HG03135 (cell line): ENCODE data around the gene CACNA1H.

Experiments
- ATAC-seq: cut with Tn5 transposase; IDR thresholded peaks from one replicate; pipeline ENCODE4 v1.9.1; 2021; ENCODE audit warnings: mild to moderate bottlenecking, moderate library complexity; ENCODE audit not compliant: unreplicated experiment

The CACNA1H gene

DNA sequence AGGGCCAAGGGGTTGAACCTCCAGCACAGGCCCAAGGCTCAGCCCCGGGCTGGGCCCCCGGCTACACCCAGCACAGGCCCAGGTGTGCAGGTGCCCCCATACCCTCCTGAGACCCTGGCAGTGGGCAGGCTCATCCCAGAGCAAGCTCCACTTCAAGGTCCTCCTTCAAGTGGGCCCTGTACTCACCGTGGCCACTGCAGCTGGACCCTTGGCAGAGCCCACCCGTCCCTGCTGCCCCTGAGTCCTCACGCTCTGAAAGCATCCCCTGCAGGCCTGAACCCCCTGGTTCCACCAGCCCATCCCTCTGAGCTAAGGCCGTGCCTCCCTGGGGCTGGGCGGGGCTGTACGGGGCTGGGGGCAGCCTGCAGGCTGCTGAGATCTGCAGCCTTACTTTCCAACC lies 11.2 kb upstream of the CACNA1H start:
- ATAC-seq = no peak

DNA sequence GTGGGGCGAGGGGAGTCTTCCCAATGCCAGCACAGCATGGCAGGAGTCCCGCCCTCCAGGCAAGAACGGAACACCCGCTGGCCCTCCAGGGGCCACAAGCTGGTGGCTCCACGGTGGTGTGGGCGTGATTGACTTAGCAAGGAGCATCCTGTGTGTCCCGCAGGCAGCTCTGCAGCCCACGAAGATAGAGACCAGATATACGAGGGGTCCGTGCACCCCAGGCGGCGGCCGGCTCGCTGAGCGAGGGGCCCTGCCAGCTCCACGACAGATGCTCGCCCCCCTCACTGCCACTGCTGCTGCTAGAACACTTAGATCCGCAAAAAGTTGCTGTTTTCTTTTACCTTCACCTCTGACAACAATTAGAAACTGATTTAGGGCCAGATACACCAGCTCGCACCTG lies 10.0 kb upstream of the CACNA1H start:
- ATAC-seq = no peak

DNA sequence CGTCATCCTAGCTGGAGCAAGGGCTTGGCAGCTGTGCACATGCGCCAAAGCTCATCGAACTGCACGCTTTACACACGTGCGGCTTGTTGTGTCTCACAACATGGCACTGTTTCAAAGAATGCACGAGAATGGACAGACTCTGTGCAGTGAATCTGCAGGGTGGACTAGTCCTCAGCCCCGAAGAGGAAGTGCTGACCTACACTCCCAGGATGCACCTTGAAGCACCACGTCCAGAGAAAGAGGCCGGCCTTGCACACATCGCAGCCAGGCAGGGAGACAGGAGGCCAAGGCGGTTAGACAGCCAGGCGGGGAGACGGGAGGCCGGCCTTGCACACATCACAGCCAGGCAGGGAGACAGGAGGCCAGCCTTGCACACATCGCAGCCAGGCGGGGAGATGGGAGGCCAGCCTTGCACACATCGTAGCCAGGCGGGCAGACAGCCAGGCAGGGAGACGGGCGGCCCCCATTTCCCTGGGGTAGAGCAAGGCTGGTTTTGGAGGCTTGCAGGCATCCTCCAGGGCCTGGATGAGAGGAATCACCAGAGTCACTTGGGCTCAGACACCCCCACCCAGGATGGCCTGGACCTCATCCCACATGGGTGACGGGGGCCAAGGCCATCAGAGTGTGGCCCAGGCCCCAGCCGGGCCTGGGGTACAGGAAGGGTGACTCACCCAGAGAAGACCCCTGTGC lies 9.0 kb upstream of the CACNA1H start:
- ATAC-seq = no peak

DNA sequence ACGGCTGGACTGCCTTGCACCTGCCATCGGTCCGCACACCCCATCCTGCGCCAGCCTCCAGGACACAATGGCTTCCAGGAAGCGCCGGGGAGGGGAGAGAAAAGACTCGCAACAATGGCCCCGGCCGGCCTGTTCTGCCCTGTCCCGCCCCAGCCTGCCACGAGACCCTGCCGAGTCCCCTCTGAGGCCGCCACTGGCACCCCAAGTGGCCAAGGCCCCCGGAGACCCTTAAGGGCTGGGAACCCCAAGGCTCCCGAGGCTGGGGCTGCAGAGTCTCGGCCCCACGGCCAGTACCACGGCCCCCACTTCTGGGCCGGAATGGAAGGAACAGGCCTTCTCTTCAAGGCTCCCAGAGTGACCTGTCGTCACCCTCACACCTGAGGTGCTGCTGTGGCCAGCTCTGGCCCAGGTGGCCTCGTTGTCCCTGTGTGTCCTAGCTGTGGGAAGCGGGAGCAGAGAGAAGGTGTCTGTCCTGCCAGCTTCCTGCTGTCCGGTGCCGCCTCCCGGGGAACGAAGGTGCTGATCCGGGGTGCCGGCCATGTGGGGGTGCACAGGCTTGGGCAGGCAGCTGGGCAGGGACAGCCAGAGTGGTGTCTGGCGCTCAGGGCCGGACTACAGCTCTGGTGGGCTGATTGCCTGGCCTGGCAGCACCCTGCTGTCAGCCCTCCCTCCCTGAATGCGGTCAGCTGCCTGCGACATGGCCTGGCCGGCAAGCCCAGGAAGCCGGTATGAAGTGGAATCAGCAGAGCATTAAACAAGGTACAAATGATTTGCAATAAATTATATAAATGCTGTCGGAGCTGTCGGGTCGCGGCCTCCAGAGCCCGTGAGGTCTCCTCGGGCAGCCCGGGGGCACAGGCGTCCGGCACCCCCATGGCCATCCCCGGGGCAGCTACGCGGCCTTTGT lies 8.2 kb upstream of the CACNA1H start:
- ATAC-seq = no peak

DNA sequence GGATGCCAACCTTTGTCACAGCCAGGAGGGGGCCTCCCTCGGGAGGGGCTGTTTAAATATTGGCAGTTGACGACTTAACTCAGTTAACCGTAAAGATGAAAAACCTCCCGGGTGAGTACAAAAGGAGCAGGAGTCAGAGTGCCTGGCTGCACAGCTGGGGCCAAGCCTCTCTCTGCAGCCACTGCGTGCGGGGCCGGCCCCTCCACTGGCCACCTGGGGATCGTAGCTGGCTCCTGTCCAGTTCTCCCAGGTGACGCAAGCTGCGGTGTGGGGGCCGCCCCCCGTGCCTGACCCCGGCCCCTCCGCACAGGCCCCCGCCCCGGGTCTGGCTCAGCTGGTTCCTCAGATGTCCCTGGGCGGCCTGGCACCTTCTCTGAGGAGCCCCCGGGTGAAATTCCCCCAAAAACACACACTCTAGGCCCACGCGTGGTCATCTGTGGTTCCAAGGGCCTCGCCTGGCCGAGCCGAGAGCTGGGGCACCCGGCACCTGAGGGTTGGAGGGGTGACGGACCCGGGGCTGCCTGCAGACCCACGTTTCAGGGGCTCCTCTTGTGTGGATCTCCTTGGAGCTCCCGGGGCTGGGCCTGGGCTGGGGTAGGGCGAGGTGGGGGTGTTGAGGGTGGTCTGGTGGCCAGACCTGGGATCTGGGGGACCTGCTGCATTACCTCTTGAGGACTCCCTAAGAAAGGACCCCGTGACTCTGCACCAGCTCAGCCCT lies 7.4 kb upstream of the CACNA1H start:
- no peak for ATAC-seq

DNA sequence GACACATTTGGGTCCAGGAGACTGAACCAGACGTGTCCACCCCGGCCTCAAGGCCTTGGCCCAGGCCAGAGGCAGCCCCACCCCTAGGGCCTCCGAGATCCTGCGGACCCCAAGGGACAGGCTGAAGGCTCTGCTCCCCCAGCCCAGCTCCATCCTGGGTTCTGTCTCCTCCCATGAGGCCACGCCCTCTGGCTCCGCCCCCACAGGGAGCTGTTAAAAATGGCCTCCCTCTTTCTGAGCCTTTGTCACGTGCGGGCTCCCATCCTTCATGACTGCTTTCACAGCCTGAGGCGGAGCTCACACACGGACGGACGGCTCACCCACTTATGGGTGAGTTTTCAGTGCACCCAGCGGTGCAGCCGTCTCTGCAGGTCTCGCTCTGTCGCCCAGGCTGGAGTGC lies 6.5 kb upstream of the CACNA1H start:
- ATAC-seq = no peak

DNA sequence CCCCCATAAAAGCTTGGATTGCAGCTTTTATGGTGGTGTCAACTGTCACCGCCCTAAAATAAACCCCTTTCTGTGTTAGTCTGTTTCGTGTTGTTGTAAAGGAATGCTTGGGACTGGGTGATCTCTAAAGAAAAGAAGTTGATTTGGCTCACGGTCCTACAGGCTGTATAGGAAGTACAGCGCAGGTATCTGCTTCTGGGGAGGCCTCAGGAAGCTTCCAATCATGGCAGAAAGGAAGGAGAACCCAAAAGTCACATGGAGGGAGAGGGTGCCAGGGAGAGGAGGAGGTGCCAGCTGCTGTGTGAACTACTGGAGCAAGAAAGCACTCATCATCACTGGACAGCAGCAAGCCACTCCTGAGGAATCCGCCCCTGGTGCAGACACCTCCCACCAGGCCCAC lies 5.9 kb upstream of the CACNA1H start:
- no peak for ATAC-seq

DNA sequence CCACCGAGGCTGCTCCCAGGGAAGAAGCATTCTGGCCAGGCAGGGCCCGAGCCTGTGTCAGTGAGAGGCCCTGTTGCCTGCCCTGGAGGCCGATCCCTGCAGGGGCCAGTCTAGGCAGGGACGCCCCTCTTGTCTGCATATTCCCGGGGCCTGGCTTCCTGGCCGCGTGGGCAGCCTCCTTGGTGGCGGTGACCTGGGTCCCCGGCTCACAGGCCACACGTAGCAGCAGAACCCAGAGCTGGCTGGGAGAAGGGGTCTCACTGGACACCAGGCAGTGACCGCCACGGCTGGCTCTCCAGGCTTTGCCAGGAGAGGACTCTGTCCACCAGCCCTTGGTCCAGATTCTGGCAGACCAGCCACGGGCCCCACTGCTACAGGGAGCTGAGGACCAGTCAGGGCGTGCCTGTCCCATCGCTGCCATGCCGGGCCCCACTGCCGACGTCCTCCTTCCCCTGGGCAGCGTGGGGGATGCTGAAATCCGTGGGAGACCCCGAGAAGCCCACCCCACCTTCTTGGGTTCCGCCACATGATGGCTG lies 3.7 kb upstream of the CACNA1H start:
- ATAC-seq = no peak

DNA sequence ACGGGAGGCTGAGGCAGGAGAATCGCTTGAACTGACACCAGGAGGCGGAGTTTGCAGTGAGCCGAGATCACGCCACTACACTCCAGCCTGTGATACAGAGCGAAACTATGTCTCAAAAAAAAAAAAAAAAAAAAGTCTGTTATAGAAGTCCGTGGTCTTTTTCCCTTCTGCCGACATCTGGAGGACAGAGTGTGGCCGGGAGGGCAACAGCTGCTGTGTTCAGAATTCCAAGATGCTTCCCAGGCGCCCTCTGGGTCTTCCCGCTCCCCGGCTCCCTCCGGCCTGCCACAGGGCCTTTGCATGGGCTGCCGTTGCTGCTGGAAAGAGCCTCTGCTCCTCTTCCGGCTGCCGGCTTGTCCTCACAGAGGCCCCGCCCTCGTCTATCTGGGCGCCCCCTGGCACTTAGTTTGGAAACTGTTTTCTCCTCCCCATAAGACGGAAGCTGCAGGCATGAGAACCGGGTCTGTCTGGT lies 2.4 kb upstream of the CACNA1H start:
- ATAC-seq = no peak

DNA sequence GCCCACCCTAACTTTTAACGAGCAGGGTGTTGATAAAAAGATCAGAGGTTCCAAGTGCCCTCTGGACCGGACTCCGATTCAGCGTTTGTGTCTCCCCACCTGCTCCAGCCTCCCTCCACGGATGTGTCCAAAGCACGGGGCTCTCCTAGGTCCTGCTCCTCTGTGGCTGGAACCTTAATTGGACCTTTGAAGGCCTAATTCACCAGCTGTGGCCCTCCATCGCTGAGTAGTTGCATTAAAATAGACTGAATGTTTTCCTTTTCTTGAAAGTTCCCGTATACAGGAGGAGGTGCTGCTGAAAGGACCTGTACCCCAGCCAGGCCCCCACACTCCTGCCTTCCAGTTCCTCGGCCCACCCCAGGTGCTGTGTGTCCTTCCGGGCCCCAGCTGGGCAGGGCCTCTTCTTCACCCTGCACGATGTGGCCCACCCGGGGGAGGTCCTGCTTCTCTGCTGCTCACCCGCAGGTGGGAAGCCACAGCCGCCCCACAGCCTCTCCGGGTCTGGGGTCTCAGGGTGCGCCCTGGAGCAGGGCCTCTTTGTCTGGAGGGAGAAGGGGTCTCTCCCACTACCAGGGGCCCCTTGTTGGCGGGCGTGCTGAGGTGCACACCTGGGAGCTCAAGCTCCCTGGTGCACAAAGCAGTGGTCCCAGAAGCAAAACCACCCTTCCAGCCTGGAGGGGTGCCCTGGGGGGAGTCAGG lies 1.3 kb upstream of the CACNA1H start:
- ATAC-seq = no peak

DNA sequence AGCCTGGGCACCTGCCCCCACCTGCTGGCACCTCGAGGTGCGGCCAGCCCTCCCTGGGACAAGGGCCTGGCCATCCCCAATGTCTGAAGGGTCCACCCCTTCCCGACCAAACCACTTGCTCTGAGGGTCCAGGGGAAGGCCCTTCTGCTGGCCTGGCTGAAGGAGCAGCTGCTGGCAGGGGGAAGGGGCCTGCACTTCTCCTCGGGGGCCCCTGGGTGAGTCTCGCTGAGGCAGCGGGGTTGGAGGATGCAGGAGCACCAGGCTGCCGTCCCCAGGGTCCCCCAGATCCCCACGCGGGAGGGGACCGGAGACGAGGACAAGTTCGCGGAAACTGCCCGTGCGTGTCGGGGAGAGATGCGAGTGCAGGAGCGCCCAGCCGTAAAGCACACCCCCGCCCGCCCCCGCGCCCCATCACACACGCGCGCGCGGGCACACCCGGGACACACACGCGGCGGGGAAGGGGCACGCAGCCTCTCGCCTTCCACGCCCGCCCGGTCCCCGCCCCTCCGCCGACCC lies 725 bp upstream of the CACNA1H start:
- no peak for ATAC-seq

DNA sequence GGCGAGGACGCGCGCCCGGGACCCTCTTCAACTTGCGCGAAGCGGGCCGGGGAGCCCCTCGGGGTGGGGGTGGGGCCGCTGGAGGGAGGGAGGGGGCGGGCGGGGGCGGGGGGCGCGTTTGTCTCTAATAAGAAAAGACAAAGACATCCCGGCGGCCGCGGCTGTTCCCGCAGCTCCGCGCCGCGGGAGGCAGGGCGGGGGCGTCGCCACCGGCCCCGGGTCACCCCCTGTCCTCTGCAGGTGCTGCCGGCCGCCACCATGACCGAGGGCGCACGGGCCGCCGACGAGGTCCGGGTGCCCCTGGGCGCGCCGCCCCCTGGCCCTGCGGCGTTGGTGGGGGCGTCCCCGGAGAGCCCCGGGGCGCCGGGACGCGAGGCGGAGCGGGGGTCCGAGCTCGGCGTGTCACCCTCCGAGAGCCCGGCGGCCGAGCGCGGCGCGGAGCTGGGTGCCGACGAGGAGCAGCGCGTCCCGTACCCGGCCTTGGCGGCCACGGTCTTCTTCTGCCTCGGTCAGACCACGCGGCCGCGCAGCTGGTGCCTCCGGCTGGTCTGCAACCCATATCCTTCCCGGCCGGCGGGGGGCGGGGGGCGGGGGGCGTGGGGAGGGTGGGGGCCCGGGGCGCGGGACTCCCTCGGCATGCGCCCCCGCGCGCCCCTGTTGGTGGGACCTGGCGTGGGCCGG lies 714 bp downstream of the CACNA1H start:
- no peak for ATAC-seq

DNA sequence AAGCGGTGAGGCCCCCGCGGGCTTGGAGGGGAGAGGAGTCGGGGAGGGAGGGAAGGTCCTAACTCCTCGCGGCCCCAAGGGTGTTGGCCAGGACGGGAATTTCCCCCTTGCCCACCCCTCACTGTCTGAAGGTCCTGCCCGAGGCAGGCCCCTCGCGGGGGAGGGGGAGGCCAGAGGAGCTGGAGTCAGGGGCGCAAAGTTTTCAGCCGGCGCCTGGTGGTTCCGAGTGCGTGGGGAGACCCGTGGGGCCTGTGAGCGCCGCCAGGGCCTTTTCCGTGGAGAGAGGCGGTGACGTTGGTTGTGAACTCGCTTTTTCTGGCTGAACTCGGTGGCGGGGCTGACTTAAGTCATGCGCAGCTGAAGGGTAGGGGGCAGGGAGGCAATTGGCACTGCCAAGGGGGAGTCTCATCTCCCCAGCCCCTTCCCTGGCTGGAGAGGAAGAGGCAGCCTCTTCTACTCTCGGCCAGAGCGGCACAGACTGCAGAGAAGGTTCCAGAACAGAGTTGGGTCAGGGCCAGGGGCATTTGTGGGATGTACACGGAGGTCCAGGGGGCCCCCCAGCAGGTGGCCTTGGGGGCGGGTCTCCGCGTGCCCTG lies 1.5 kb downstream of the CACNA1H start:
- no peak for ATAC-seq

DNA sequence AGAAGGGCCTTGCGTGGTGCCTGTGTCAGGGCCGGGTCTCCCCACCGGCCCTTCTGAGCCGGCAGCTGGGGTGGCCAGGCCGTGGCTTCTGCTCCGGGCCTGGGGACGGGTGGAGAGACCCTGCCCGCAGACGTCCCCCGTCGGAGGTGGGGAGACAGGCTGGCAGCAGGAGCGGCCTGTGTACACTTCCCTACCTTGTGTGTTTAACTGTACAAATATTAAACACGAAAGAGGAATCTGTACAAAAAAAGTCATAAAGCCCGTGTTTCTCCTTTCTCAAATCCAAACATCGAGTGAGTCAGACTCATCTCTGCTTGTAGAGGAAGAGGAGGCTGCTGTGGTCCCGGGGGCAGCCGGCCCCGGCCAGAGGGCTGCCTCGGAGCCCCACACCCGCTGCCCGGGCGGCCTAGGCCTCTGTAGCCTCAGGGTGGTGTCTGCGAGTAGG lies 2.0 kb downstream of the CACNA1H start:
- ATAC-seq = no peak

DNA sequence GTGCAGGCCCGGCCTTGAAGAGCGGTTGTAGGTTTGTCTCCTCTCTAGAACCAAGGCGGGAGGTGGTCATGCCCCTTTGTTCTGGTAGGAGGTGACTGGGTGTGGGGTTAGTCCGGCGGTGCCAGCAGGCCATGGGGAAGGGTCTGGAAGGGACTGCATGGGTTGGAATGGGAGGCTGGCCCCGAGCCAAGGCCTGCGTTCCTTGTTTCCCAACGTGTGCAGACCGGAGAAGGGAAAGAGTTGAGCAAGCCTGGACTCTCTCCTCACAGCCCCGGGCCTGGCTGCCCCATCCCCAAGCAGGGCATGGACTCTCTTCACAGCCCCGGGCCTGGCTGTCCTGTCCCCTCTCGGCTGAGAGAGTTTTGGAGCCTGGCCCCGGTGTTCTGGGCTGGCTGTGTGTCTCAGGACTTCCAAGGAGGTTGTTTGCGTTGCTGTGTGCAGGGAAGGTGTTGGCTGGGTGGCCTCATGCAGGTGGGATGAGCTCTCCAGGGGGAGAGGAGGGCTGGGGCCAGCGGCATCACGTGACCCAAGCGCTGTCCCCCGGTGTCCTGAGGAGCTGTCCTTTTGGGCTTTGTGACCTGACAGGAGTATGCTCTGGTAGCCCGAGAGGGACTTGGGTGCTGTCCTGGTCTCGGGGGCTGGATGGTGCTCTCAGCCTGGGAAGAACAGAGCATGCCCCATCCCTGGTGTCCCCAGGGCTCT lies 2.6 kb downstream of the CACNA1H start:
- no peak for ATAC-seq

DNA sequence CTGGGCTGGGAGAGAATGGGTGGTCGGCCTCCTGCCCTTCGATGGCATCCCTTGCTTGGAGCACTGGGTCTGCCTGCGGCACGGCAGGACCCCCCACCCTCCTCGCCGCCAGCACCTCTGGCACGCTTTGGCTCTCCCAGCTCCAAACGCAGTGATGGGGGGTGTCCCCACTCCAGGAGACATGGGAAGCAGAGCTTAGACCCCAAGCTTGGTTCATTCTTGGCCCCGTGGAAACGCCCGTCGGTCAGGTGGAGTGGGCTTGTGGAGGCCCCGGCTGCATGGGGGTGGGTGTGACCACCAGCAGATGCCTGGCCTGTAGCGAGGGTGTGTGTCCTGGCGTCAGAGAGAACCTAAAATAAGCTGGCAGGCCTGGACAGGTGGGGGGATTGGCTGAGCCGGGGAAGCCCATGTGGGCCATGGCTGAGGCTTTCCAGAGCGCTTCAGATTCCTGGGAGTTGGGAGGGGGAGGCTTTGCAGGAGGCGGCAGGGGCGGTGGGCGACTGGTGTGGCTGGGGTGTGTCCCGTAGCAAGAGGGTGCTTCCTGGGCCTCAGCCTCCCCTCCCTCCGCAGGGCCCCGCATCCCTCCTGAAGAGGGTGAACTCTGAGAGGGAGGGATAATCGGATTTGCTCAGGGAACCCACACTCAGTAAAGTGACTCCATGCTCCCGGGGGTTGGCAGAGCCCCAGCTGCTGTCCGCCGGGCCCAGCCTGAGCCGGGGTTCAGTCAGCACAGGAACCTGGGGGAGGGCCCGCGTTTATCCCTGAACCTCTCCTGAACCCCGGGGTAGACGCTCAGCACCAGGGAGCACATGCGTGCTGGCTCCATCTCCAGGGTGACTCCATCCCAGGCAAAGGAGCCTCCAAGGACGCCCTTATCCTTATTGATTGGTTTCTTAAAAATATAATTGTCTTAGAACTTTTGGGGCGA lies 3.4 kb downstream of the CACNA1H start:
- ATAC-seq = no peak

DNA sequence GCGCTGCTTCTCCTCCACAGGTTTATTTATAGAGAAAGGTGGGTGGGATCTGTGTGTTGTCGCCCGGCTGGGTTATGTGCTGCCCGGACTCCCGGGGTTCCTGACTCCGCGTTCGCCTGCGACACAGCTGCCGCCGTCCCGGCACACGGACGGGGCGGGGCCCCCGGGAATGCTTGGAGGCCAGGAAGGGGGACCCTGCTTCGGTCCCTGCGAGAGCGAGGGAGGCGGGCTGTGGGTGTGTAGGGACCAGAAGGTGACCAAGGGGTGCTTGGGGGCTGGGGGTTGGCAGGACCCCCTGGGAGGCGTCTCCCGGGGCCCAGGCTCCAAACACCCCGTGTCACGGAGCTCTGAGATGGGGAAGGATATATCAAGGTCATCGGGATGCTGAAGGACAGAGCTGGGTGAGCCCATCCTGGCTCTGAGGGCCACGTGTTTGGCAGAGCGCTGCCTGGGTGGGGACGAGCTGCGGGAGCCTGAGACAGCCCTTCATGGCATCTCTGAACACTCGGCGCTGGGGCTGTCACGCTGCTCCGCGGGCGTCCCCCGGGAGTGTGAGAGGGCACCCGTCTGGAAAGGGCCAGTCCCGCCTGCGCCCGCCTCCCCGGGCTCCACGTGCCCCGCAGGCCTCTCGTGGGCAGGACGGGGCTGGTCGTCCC lies 4.2 kb downstream of the CACNA1H start:
- ATAC-seq = no peak
